Tibial artery (tissue), 4 donors: Measurements from ENCODE around the gene LACTB.
"Not testable (repeated sequence)": the region's sequence is repeated elsewhere in the genome, so short reads cannot be mapped to it uniquely, and the experiment has no call there.

Experiments
- DNase-seq, 2 donors: peaks; one replicate each; pipeline ENCODE4 v3.0.0-alpha.2; 2019
- H3K27ac ChIP-seq, 2 donors: fragments of 200-600 bp; sonication (generic) in 1 of 2; 1 replicate in 1 of 2; 2 replicates in 1 of 2; pipeline ENCODE4 v1.5.1; 2018 to 2019; ENCODE audit warnings: mild to moderate bottlenecking in 1 of 2
- H3K27me3 ChIP-seq, 2 donors: fragments of 200-600 bp; sonication (generic) in 1 of 2; one replicate each; pipeline versions ENCODE4 v1.5.1 to v1.6.0; 2016 to 2019
- H3K36me3 ChIP-seq, 3 donors: fragments of 200-600 bp; sonication (generic) in 2 of 3; one replicate each; pipeline ENCODE4 v1.5.1; 2016 to 2019; ENCODE audit warnings: mild to moderate bottlenecking in 2 of 3
- H3K4me1 ChIP-seq, 4 donors: fragments of 200-600 bp; sonication (generic) in 2 of 4; 1 replicate in 3 of 4; 2 replicates in 1 of 4; pipeline ENCODE4 v1.5.1; 2016 to 2019
- H3K4me3 ChIP-seq, 2 donors: fragments of 200-600 bp; sonication (generic) in 1 of 2; 1 replicate in 1 of 2; 2 replicates in 1 of 2; pipeline ENCODE4 v1.5.1; 2018 to 2019; ENCODE audit warnings: mild to moderate bottlenecking in 2 of 2
- H3K9me3 ChIP-seq, 3 donors: fragments of 200-600 bp; sonication (generic) in 1 of 3; one replicate each; pipeline ENCODE4 v1.5.1; 2016 to 2019
- intact Hi-C: fragments of 100-400 bp; cut with DNase I; formaldehyde crosslinking; loops from one replicate; pipeline ENCODE4 v1.15.0; 2023; ENCODE audit warnings: low total_unique reads
- TF ChIP-seq, protein P1 (sequence below), 2 experiments: fragments of 200-600 bp in 1 of 2; fragments of 450-650 bp in 1 of 2; IDR thresholded peaks; one replicate each; pipeline ENCODE4 v1.5.1; 2017 to 2019; ENCODE audit warnings: antibody characterized with exemption in 2 of 2, mild to moderate bottlenecking in 1 of 2, moderate library complexity in 1 of 2

LACTB gene

GRCh38 chr15:63090887-63091286, 30.8 kb upstream of the LACTB start:
- no peak overlapping the region for H3K4me3 ChIP-seq
- H3K4me1 ChIP-seq: peaks cover 0 to 22% (median 9%) of the 10 kb centered on the region in 4 donors
- H3K9me3 ChIP-seq: no peaks in the 10 kb centered on the region
- TF ChIP-seq, protein P1, sequence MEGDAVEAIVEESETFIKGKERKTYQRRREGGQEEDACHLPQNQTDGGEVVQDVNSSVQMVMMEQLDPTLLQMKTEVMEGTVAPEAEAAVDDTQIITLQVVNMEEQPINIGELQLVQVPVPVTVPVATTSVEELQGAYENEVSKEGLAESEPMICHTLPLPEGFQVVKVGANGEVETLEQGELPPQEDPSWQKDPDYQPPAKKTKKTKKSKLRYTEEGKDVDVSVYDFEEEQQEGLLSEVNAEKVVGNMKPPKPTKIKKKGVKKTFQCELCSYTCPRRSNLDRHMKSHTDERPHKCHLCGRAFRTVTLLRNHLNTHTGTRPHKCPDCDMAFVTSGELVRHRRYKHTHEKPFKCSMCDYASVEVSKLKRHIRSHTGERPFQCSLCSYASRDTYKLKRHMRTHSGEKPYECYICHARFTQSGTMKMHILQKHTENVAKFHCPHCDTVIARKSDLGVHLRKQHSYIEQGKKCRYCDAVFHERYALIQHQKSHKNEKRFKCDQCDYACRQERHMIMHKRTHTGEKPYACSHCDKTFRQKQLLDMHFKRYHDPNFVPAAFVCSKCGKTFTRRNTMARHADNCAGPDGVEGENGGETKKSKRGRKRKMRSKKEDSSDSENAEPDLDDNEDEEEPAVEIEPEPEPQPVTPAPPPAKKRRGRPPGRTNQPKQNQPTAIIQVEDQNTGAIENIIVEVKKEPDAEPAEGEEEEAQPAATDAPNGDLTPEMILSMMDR (IDR thresholded peaks at IDR 0.05): no peak
- intact Hi-C loops: loop anchor here (5.0 kb wide), 2 partner anchors 44 to 309 kb away; no protein-coding TSS in a partner anchor
- no peak overlapping the region for H3K27ac ChIP-seq
- H3K36me3 ChIP-seq: no peaks in the 10 kb centered on the region
- DNase-seq: no peak
- no peaks in the 10 kb centered on the region for H3K27me3 ChIP-seq

DNA sequence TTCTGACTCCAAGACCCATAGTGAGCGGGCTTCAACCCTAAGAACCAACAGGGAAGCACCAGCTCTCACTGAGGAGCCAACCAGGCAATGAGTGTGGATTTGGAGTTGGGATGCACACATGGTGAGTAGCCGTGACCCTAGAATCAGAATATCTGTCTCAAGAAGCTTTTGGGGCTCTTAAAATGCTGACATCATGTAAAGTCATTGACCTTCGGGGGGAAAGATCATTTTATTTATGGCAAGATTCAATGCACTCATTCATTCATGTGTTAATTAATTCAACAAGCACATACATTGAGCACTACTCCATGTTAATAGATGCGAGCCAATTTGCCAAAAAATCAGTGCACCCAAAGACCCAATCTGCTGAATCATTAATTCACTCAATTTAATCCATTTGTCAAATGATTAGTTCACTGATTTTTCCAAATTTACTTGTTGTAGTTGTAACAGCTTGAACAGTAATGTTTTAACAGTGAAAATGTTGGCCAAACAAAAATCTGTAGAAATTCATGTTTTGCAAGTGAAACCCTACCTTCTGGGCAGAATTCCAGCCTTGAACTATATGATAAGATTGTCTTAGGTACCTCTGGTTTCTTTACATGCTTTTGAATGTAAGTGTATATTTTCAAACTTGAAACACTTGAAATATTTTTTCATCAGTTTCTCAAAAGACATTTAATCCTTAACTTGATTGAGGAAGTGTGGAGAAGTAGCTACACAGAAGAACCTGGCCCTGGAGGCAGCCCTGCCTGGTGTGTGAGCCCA, 29.8 kb upstream of the LACTB start:
- no peak for DNase-seq
- TF ChIP-seq, protein P1 (IDR thresholded peaks at IDR 0.05): no peak
- Histone ChIP-seq H3K27me3 (no peaks in the 10 kb centered on the region), H3K27ac (no peak overlapping the region), H3K9me3 (no peaks in the 10 kb centered on the region), H3K4me3 (no peak overlapping the region), H3K36me3 (no peaks in the 10 kb centered on the region), H3K4me1 (peaks cover 0 to 22% (median 9%) of the 10 kb centered on the region in 4 donors)
- intact Hi-C loops: loop anchor here (5.0 kb wide), 2 partner anchors 45 to 310 kb away; no protein-coding TSS in a partner anchor

DNA sequence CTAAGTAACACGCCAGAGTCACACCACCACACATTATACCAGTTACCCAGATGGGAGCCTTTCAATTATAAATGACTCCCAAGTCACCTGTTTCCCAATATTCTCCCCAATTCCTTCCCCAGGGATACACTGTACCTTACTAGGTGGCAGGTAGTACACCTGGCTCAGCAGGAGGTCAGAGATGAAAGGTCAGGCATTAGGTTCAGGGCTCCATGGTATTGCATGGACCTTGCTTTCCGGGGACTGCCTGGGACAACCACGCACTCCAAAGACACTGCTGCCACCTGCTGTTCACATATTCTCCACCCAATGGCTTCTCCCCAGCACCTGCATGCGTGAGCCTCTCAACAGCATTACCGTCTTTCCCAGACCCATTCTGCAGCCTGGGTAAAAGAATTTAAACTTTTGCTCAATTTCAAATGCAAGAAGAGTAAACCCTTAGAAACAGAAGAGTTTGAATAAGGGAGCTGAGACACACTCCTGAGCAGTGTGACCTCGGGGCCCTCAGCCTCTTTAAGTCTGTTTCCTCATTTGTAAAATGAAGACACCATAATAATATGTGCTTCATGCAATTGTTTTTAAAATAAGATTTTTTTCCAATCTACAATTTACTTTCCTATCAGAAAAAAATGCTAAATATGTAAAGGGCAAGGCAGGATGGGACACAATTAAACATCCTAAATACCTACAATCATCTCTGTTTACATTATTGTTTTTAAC, 28.0 kb upstream of the LACTB start:
- TF ChIP-seq, protein P1 (IDR thresholded peaks at IDR 0.05): peak; percentile 85 to 89
- intact Hi-C loops: loop anchor here (5.0 kb wide), 2 partner anchors 46 to 311 kb away; no protein-coding TSS in a partner anchor
- H3K36me3 ChIP-seq: no peaks in the 10 kb centered on the region
- H3K27ac ChIP-seq: no peak overlapping the region
- peak; percentile 85 to 86 for DNase-seq
- no peak overlapping the region for H3K4me3 ChIP-seq
- H3K9me3 ChIP-seq: no peaks in the 10 kb centered on the region
- H3K27me3 ChIP-seq: no peaks in the 10 kb centered on the region
- H3K4me1 ChIP-seq: peaks cover 0 to 22% (median 9%) of the 10 kb centered on the region in 4 donors

- no peak for DNase-seq
- TF ChIP-seq, protein P1 (IDR thresholded peaks at IDR 0.05): no peak
- Histone ChIP-seq H3K4me1 (peaks cover 0 to 15% (median 6%) of the 10 kb centered on the region in 4 donors), H3K27me3 (no peaks in the 10 kb centered on the region), H3K27ac (peak overlapping the region; percentile 32 to 37), H3K4me3 (no peak overlapping the region), H3K9me3 (no peaks in the 10 kb centered on the region), H3K36me3 (no peaks in the 10 kb centered on the region)
- intact Hi-C loops: loop anchor here (5.0 kb wide), 2 partner anchors 47 to 312 kb away; no protein-coding TSS in a partner anchor
Observed at GRCh38 chr15:63094495-63094931, 27.1 kb upstream of the LACTB start.

DNA sequence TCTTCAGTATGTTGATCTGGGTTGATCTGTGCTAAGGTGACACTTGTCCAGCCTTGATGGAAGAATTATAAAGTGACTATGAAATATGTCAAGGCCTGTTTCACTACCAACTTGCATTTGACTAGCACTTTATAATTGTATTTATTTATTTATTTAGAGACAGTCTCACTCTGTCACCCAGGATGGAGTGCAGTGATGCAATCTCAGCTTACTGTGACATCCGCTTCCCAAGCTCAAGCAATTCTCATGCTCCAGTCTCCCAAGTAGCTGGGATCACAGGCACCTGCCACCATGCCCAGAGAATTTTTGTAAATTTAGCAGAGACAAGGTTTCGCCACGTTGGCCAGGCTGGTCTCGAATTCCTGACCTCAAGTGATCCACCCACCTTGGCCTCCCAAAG, 25.5 kb upstream of the LACTB start:
- no peaks in the 10 kb centered on the region for H3K9me3 ChIP-seq
- peaks cover 0 to 12% (median 6%) of the 10 kb centered on the region in 4 donors for H3K4me1 ChIP-seq
- H3K4me3 ChIP-seq: no peak overlapping the region
- H3K27me3 ChIP-seq: no peaks in the 10 kb centered on the region
- TF ChIP-seq, protein P1 (IDR thresholded peaks at IDR 0.05): no peak
- intact Hi-C loops: no loop called here
- H3K36me3 ChIP-seq: no peaks in the 10 kb centered on the region
- no peak overlapping the region for H3K27ac ChIP-seq
- no peak for DNase-seq

DNA sequence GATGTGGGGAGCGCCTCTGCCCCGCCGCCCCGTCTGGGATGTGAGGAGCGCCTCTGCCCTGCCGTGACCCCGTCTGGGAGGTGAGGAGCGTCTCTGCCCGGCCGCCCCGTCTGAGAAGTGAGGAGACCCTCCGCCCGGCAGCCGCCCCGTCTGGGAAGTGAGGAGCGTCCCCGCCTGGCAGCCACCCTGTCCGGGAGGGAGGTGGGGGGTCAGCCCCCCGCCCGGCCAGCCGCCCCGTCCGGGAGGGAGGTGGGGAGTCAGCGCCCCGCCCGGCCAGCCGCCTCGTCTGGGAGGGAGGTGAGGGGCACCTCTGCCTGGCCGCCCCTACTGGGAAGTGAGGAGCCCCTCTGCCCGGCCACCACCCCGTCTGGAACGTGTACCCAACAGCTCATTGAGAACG, 22.8 kb upstream of the LACTB start:
- intact Hi-C loops, H3K27ac ChIP-seq, H3K9me3 ChIP-seq, H3K4me3 ChIP-seq, H3K4me1 ChIP-seq, H3K36me3 ChIP-seq, DNase-seq, H3K27me3 ChIP-seq: not testable (repeated sequence)

GRCh38 chr15:63099581-63099980, 22.1 kb upstream of the LACTB start:
- H3K9me3 ChIP-seq, H3K4me1 ChIP-seq, intact Hi-C loops, H3K36me3 ChIP-seq, DNase-seq, H3K27ac ChIP-seq, H3K27me3 ChIP-seq, H3K4me3 ChIP-seq: not testable (repeated sequence)
